Measurements from ENCODE around the gene ACTMAP. TPM values are rescaled to one million over a fixed set of nuclear protein-coding genes. Genes with fewer than 3 reads are reported as not detected.

Gene ACTMAP
- total and polyA plus RNA-seq, 2 of the 13 experiments (the other 11 are each of a cell fraction or from before 2014, with no cell fraction given), result 2.2 to 7.9 TPM

GRCh38 chr19:40798683-40799557, 48.6 kb upstream of the ACTMAP start, which contains the start of gene EGLN2 (continued):
- TF ChIP-seq KIAA2018 (CRISPR knock-in tag; IDR thresholded peaks at IDR 0.05; ENCODE audit: borderline replicate concordance) (no peak), MATR3 (CRISPR knock-in tag; IDR thresholded peaks at IDR 0.05) (no peak), ZFY (CRISPR knock-in tag; IDR thresholded peaks at IDR 0.05) (peak; percentile 0; the same call in 1 of the 2 replicates), ZBTB14 (CRISPR knock-in tag; IDR thresholded peaks at IDR 0.05) (no peak), TAF15 (IDR thresholded peaks at IDR 0.05; ENCODE audit: low read depth, low read length, poor library complexity, severe bottlenecking) (no peak), SMARCE1 (IDR thresholded peaks at IDR 0.05; ENCODE audit: borderline replicate concordance) (no peak)
- TF ChIP-seq, protein P1, sequence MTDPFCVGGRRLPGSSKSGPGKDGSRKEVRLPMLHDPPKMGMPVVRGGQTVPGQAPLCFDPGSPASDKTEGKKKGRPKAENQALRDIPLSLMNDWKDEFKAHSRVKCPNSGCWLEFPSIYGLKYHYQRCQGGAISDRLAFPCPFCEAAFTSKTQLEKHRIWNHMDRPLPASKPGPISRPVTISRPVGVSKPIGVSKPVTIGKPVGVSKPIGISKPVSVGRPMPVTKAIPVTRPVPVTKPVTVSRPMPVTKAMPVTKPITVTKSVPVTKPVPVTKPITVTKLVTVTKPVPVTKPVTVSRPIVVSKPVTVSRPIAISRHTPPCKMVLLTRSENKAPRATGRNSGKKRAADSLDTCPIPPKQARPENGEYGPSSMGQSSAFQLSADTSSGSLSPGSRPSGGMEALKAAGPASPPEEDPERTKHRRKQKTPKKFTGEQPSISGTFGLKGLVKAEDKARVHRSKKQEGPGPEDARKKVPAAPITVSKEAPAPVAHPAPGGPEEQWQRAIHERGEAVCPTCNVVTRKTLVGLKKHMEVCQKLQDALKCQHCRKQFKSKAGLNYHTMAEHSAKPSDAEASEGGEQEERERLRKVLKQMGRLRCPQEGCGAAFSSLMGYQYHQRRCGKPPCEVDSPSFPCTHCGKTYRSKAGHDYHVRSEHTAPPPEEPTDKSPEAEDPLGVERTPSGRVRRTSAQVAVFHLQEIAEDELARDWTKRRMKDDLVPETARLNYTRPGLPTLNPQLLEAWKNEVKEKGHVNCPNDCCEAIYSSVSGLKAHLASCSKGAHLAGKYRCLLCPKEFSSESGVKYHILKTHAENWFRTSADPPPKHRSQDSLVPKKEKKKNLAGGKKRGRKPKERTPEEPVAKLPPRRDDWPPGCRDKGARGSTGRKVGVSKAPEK (CRISPR knock-in tag; IDR thresholded peaks at IDR 0.05; ENCODE audit: borderline replicate concordance), result no peak
- TF ChIP-seq, protein P2, sequence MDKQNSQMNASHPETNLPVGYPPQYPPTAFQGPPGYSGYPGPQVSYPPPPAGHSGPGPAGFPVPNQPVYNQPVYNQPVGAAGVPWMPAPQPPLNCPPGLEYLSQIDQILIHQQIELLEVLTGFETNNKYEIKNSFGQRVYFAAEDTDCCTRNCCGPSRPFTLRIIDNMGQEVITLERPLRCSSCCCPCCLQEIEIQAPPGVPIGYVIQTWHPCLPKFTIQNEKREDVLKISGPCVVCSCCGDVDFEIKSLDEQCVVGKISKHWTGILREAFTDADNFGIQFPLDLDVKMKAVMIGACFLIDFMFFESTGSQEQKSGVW (CRISPR knock-in tag; IDR thresholded peaks at IDR 0.05; ENCODE audit: borderline replicate concordance), result no peak
